Right ventricle myocardium inferior (tissue), 1 donor: ENCODE measurements around the gene TPM1. TPM values are rescaled to one million over a fixed set of nuclear protein-coding genes. Genes with fewer than 3 reads are reported as not detected.

Experiments
- ATAC-seq: fragments of 200-7000 bp; cut with Tn5 transposase; one replicate; pipeline ENCODE4 v1.9.1; 2020; ENCODE audit warnings: mild to moderate bottlenecking, moderate library complexity
- DNase-seq: peaks from one replicate; pipeline ENCODE4 v3.0.0; 2021; ENCODE audit errors: missing footprints
- intact Hi-C: fragments of 100-400 bp; cut with DNase I; formaldehyde crosslinking; loops from one replicate; pipeline ENCODE4 v1.11.0; 2022
- total RNA-seq: library from RNA; stranded (reverse); fragmentation: NEBNext Ultra II Directional; extraction: Animal tissue kit (Norgen Biotek cat#: 25700); gene quantifications from one replicate; pipeline ENCODE4 v1.2.1, GENCODE V29; 2021
- donor health status: DM: no; HTN: yes; CAD: no; lungs with severe emphysema.

Gene TPM1
- total RNA-seq, 1 donor from 2014 or later, result 13,805 TPM

DNA sequence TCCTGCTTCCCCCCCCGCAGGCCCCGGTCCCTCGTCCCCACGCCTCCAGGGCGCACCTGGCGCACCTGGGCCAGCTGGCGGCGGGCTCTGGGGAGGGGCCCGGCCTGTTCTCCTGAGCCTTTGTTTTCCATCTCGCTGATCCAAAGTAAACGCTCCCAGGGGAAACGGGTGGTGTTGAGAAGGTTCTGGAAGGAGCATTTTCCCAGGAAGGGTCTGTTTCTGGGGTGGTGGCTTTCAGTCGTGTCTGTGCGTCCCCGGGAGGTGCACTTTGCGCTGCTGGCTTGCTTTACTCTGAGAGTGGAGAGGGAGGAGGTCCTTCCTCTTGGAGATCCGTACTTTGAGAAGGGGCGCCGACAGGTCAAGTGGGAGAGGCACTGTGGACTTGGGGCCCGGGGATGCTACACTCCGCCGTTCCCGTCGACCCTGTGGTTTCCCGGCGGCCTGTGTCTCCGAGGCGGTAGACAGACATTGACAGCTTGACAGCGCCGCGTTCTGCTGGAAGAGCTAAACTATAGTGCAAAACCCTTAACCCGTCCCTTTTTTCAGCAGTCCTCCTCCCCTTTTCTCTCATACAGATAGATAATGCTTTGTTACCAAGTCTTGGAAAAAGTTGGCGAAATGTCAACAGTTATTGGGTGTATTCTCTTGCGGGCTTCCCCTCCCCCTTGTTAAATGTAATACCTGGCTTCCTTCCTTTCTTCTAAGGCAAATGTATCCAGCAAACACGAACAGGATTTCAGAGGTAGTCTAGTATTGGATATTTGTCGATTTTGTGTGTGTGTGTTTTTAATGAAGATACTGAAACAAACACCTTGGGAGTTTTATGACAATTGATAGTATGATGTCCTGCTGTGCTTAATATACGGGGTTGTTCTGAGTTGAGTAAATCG is 6.5 kb downstream of the TPM1 start:
- ATAC-seq, result peak; percentile 4
- DNase-seq, result peak; percentile 79
- intact Hi-C loops, result loop anchor here (1.0 kb wide), 2 partner anchors 40 to 44 kb away; no protein-coding TSS in a partner anchor

DNA sequence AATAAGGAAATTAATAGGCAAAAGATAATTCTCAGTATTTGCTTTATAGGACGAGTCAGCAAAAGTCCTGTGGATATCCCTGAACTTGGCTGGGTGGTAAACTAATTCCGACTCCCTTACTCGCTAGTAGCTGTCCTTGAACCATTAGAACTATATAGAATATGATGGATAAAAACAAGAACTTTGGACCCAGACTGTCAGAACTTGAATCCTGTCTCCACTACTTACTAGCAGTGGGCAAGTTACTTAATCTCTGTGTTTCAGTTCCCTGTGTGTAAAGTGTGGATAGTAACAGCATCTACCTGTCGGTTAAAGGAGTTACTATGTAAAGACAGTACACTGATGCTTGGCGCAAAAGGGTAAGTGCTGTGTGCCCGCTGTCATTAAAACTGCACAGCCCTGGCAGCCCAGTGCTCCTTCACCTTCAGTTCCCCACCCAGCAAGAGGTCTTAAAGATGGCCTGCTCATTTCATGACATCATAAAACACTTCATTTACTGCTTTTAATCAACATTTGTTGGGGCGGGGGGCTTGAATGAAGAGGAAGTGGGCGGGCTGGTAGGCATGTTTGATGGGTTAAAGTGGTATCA is 7.3 kb downstream of the TPM1 start:
- no peak for ATAC-seq
- intact Hi-C loops, result no loop called here
- DNase-seq, result no peak

- intact Hi-C loops, result no loop called here
- DNase-seq (no peak), ATAC-seq (no peak)
Measured at GRCh38 chr15:63050731-63051155, 8.2 kb downstream of the TPM1 start.

DNA sequence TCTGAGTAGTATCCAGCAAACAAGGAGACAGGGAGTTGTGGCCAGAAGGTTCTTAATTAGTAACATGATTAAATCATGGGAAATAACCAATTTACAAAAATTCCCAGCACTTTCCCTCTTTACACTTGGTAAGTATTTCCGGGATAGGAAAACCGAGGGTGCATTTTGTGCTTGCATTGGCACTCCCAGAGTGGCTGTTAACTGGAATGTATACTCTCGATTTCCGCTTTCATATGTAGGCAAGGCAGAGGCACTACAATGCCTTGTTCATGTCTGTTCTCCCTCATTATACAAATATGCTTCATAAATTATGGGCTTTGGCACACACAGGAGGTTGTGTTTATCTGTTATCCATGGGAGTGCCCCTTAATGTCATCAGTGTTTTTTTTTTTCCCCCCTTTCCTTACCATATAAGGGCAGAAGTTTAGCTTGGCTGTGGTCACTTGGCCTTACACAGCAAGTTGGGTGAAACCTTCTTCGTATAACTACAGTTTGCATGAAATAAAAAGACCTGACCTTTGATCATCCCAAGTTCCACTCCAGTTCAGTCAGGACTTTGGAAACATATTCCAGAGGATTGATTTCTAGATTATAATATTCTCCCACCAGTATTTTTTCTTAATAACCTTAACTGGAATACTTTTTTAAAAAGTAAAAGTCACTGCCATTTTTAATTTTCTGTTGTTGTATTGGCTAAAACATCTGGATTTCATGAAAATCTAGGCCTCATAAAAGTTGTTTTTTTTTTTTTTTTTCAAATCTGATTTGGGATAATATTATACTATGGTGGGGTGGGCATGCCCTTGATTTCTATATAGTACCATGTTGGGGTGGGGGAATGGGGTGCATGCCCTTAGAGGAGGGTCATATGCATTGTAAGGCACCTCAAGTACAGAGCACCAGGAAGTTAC is 8.9 kb downstream of the TPM1 start:
- DNase-seq (no peak), ATAC-seq (no peak)
- intact Hi-C loops, result no loop called here

- no peak for DNase-seq
- no peak for ATAC-seq
- intact Hi-C loops, result no loop called here
Measured at GRCh38 chr15:63052077-63052841, 9.7 kb downstream of the TPM1 start.

DNA sequence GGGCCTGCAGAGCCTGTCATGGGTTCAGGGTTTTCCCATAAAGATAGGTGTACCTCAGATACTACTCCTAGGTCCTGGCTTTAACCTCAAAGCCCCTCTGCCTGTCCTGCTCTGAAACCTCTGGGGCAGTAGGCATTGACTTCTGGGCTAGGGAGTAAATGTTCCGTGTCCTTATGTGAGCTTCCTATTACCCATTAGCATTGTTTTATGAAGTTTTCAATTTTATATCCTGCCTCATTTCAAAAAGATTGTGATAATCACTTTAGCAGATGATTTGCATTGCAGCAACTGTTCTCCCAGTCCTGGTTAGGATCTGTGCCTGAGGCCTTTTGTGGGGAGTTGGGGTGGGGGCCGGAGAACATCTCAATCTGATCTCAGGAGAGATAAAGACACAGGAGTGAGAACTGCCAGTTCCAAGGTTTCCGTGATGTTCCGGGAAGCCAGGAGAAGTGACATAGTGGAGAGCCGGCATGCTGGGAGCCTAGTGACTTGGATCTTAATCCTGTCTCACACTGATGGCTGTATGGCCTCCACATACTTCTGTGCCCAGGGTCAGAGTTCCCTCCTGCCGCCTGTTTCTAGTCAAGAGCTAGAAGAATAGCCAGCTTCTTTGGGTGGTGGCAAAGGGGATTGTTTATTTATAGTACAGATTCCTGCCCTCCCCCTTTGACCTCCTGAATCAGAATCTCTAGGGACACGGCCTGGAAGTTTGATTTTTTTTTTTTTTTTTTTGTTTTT is 10.6 kb downstream of the TPM1 start:
- peak; percentile 11 for ATAC-seq
- intact Hi-C loops, result no loop called here
- no peak for DNase-seq

DNA sequence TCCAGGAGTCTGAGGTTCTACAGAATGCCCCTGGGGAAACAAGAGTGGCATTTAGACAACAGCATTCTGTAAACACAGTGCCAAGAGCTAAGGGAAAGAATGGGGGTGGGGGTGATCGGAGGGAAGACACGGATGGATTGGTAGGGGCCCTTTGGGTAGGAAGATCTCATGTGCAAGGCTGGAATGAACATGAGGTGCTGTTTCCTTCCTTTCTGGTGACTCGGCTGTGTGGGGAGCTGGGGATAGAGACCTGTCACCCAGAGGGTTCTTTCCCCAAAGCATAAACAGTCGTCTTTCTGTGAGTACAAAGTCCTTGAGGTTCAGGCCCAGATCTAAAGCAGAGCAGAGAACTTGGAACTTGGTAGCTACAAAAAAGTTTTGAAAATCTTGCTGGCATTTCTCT is 11.7 kb downstream of the TPM1 start:
- ATAC-seq (peak; percentile 2), DNase-seq (no peak)
- intact Hi-C loops, result no loop called here

- DNase-seq, result no peak
- intact Hi-C loops, result no loop called here
- ATAC-seq, result no peak
Measured at GRCh38 chr15:63054985-63055384, 12.4 kb downstream of the TPM1 start.

- intact Hi-C loops, result no loop called here
- DNase-seq (no peak), ATAC-seq (no peak)
Measured at GRCh38 chr15:63056829-63057228, 14.3 kb downstream of the TPM1 start.

DNA sequence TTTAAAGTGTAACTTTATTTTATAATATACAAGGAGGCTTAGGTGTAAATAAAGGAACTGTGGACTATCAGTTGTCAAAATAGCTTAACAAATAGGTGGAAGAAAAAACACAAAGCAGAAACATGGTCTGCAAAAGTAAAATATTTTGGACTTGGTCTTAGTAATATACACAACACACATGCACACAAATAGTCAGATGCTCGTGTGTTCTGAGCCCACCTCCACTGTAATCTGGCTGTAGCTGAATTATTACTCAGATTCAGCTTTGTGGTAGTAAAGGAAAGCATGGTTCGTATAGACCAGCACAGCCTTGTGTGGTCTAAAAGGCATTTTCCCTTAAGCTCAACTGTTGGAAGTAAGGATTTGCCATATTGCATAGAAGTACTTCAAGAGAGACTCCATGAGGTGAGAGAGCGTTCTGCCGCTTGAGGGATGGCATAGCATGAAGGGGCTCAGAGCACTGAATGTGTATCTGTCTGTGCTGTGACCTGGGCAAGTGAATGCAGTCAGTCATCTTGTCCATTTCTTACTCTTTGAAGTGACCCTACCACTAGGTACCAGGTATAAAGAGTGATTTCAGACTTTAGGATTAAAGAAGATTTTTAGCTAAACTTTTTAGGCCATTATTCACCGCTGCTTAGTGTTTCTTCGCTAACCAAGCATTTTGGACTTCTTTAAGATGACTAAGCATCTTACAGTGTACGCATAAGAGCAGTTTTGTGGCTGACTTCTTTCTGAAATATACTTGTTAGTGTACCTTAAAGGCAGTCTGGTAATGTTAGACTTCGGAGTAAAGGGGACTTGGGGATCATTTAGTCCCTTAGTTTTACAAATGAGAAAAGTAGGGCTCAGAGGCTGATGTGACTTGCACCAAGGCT is 15.2 kb downstream of the TPM1 start:
- no peak for DNase-seq
- ATAC-seq, result no peak
- intact Hi-C loops, result no loop called here

DNA sequence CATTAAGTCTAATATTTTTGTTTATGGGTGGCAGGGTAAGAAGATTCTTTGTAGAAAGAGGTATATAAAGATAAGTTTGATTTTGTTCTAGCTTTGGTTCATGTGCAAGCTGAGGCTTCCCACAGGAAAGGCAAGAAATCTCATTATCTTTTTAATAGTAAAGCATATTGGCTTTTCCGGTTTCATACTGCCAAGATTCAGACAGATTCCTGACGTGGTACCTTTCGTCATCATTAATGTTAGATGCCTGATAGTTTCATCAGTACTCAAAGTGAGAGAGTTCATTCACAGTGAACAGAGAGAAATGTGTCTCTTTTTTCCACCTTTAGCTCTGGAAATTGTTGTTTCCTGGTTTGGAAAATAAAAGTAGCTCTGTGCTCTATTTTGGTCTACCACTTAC is 16.5 kb downstream of the TPM1 start:
- ATAC-seq (no peak), DNase-seq (no peak)
- intact Hi-C loops, result no loop called here

GRCh38 chr15:63059573-63060216 is 17.1 kb downstream of the TPM1 start:
- DNase-seq (no peak), ATAC-seq (no peak)
- intact Hi-C loops, result no loop called here

- DNase-seq, result no peak
- intact Hi-C loops, result no loop called here
Measured at GRCh38 chr15:63060699-63061098, 18.2 kb downstream of the TPM1 start.

DNA sequence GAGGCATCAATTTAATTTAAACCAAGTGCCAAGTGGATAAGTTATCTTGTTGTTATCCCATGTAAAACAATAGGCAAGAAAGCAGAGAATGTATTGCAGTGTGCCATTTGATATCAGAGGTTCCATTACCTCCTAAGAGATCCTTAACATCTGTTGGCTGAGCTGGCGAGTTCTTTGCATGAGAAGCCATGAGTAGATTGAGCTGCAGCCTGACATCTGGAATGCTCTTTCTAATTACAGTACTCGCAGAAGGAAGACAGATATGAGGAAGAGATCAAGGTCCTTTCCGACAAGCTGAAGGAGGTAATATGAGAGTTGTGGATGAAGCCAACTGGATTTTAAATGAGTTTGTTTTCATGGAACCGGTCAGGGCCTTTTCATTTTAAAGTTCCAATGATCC is 19.4 kb downstream of the TPM1 start:
- no peak for DNase-seq
- no peak for ATAC-seq
- intact Hi-C loops, result no loop called here

More at GRCh38 chr15:63060699-63061098, 18.2 kb downstream of the TPM1 start:
- ATAC-seq, result no peak

GRCh38 chr15:63063164-63063756 is 20.7 kb downstream of the TPM1 start:
- DNase-seq, result no peak
- no peak for ATAC-seq
- intact Hi-C loops, result no loop called here

- DNase-seq (no peak), ATAC-seq (no peak)
- intact Hi-C loops, result no loop called here
Measured at GRCh38 chr15:63063877-63064409, 21.4 kb downstream of the TPM1 start.
